BE2C (cell line): ENCODE measurements around the gene SH2D2A.

Experiments
- DNase-seq: peaks from one replicate; pipeline ENCODE4 v3.0.0-alpha.2; 2020
- H3K27me3 ChIP-seq: fragments of 250-450 bp; sonication (Bioruptor Pico); 2 replicates; pipeline ENCODE4 v1.5.1; 2020; ENCODE audit warnings: mild to moderate bottlenecking
- H3K36me3 ChIP-seq: fragments of 250-450 bp; sonication (Bioruptor Pico); 2 replicates; pipeline ENCODE4 v1.5.1; 2020; ENCODE audit warnings: mild to moderate bottlenecking
- H3K4me1 ChIP-seq: fragments of 250-450 bp; sonication (Bioruptor Pico); 2 replicates; pipeline ENCODE4 v1.5.1; 2020
- H3K4me3 ChIP-seq: 2 replicates; pipeline ENCODE4 v1.5.1; 2011; ENCODE audit warnings: low read depth, low read length
- H3K9me3 ChIP-seq: fragments of 250-450 bp; sonication (Bioruptor Pico); 2 replicates; pipeline ENCODE4 v1.5.1; 2020
- CTCF ChIP-seq: IDR thresholded peaks from 2 replicates; pipeline ENCODE4 v1.5.1; 2012; ENCODE audit warnings: mild to moderate bottlenecking, low read depth, low read length

The SH2D2A gene

GRCh38 chr1:156845953-156846545 lies 29.4 kb upstream of the SH2D2A start:
- no peak for DNase-seq
- TF ChIP-seq CTCF = no peak
- no peaks in the 10 kb centered on the region for H3K9me3 ChIP-seq
- H3K36me3 ChIP-seq = no peaks in the 10 kb centered on the region
- no peak overlapping the region for H3K4me3 ChIP-seq
- no peaks in the 10 kb centered on the region for H3K4me1 ChIP-seq
- no peaks in the 10 kb centered on the region for H3K27me3 ChIP-seq

GRCh38 chr1:156845055-156845952 lies 28.7 kb upstream of the SH2D2A start:
- H3K4me1 ChIP-seq = no peaks in the 10 kb centered on the region
- H3K27me3 ChIP-seq = no peaks in the 10 kb centered on the region
- H3K36me3 ChIP-seq = no peaks in the 10 kb centered on the region
- TF ChIP-seq CTCF = no peak
- H3K4me3 ChIP-seq = no peak overlapping the region
- no peaks in the 10 kb centered on the region for H3K9me3 ChIP-seq
- no peak for DNase-seq

- Histone ChIP-seq H3K36me3 (no peaks in the 10 kb centered on the region), H3K4me3 (no peak overlapping the region), H3K27me3 (no peaks in the 10 kb centered on the region), H3K9me3 (no peaks in the 10 kb centered on the region), H3K4me1 (peaks cover 2% of the 10 kb centered on the region)
- TF ChIP-seq CTCF = no peak
- DNase-seq = no peak
Measured at GRCh38 chr1:156844638-156845037, 28.0 kb upstream of the SH2D2A start.

GRCh38 chr1:156844102-156844501 lies 27.5 kb upstream of the SH2D2A start:
- DNase-seq = no peak
- no peak for TF ChIP-seq CTCF
- Histone ChIP-seq H3K9me3 (no peaks in the 10 kb centered on the region), H3K4me3 (no peak overlapping the region), H3K4me1 (peaks cover 8% of the 10 kb centered on the region), H3K36me3 (no peaks in the 10 kb centered on the region), H3K27me3 (no peaks in the 10 kb centered on the region)

GRCh38 chr1:156842618-156843300 lies 26.1 kb upstream of the SH2D2A start:
- no peak for DNase-seq
- no peak for TF ChIP-seq CTCF
- no peak overlapping the region for H3K4me3 ChIP-seq
- no peaks in the 10 kb centered on the region for H3K36me3 ChIP-seq
- H3K4me1 ChIP-seq = peaks cover 10% of the 10 kb centered on the region
- H3K27me3 ChIP-seq = no peaks in the 10 kb centered on the region
- H3K9me3 ChIP-seq = no peaks in the 10 kb centered on the region
